Measurements from ENCODE around the gene SKA2.
A peak's percentile ranks its signal among the peaks of the same experiment; 100 is the strongest.

The SKA2 gene

GRCh38 chr17:59107306-59107670 is 47.7 kb downstream of the SKA2 start:
- Histone ChIP-seq H3K27ac (replicated peaks) (peak overlapping the region; percentile 86), H3K4me3 (replicated peaks; ENCODE audit: insufficient read depth, low read length) (peak overlapping the region; percentile 97), H3K27me3 (ENCODE audit: insufficient read depth, poor library complexity, severe bottlenecking) (no peaks in the 10 kb centered on the region)
- no peak for DNase-seq (ENCODE audit: low read depth in 1 of 2, low spot score in 1 of 2)
- TF ChIP-seq REST (IDR thresholded peaks at IDR 0.05; ENCODE audit: insufficient replicate concordance, low read depth) (no peak), GABPA (IDR thresholded peaks at IDR 0.05; ENCODE audit: low read depth) (no peak), CTCF (IDR thresholded peaks at IDR 0.05; ENCODE audit: insufficient read depth, low read length) (no peak), SPI1 (IDR thresholded peaks at IDR 0.05; ENCODE audit: borderline replicate concordance, low read depth) (no peak), POLR2AphosphoS5 (IDR thresholded peaks at IDR 0.05; ENCODE audit: low read depth) (no peak)

- DNase-seq (ENCODE audit: low read depth in 1 of 2, low spot score in 1 of 2), result peak; percentile 98 to 99
- H3K27me3 ChIP-seq (ENCODE audit: insufficient read depth, poor library complexity, severe bottlenecking), result no peaks in the 10 kb centered on the region
- H3K4me3 ChIP-seq (replicated peaks; ENCODE audit: insufficient read depth, low read length), result peak within 1 kb of the TSS; percentile 97
- peak within 1 kb of the TSS; percentile 86 for H3K27ac ChIP-seq (replicated peaks)
- TF ChIP-seq REST (IDR thresholded peaks at IDR 0.05; ENCODE audit: insufficient replicate concordance, low read depth) (peak; percentile 19), POLR2AphosphoS5 (IDR thresholded peaks at IDR 0.05; ENCODE audit: low read depth) (peak; percentile 28), CTCF (IDR thresholded peaks at IDR 0.05; ENCODE audit: insufficient read depth, low read length) (no peak)
Observed at GRCh38 chr17:59106463-59107305, 48.3 kb downstream of the SKA2 start, which contains the start of gene TRIM37. Gene TRIM37 (minus strand): TSS chr17:59106880. CDS start chr17:59106461, 419 bp downstream.

GRCh38 chr17:59105852-59106462 is 49.0 kb downstream of the SKA2 start:
- no peaks in the 10 kb centered on the region for H3K27me3 ChIP-seq (ENCODE audit: insufficient read depth, poor library complexity, severe bottlenecking)
- DNase-seq (ENCODE audit: low read depth in 1 of 2, low spot score in 1 of 2), result peak; percentile 37 to 47
- TF ChIP-seq REST (IDR thresholded peaks at IDR 0.05; ENCODE audit: insufficient replicate concordance, low read depth), result no peak
- TF ChIP-seq GABPA (IDR thresholded peaks at IDR 0.05; ENCODE audit: low read depth), result no peak
- no peak for TF ChIP-seq SPI1 (IDR thresholded peaks at IDR 0.05; ENCODE audit: borderline replicate concordance, low read depth)
- no peak for TF ChIP-seq POLR2AphosphoS5 (IDR thresholded peaks at IDR 0.05; ENCODE audit: low read depth)
- H3K4me3 ChIP-seq (replicated peaks; ENCODE audit: insufficient read depth, low read length), result peak overlapping the region; percentile 97
- peak overlapping the region; percentile 86 for H3K27ac ChIP-seq (replicated peaks)
